GM12878 (cell line): ENCODE measurements around the gene TNFSF9. TPM values are rescaled to one million over a fixed set of nuclear protein-coding genes. Genes with fewer than 3 reads are reported as not detected.

Source experiments
- ATAC-seq: fragments of 200-7000 bp; cut with Tn5 transposase; 3 replicates; pipeline ENCODE4 v1.9.1; 2020; ENCODE audit warnings: mild to moderate bottlenecking, moderate library complexity
- BruUV-seq: library from RNA; stranded (reverse); fragments of 400-500 nt; replicated peaks from 2 replicates; lab custom pipeline; 2021; lab: Mats Ljungman, UMichigan
- CTCF ChIA-PET: fragments of 300-600 bp; sonication (Branson Sonifier 250); formaldehyde crosslinking; extraction: SDS; loops from one replicate; lab custom pipeline; 2021; ENCODE audit warnings: inconsistent platforms; lab: Yijun Ruan, JAX
- POLR2A ChIA-PET: fragments of 350-600 bp; formaldehyde crosslinking; extraction: SDS; loops from one replicate; lab custom pipeline; 2021; ENCODE audit warnings: inconsistent platforms; lab: Charles Lee
- RAD21 ChIA-PET: fragments of 300-600 bp; sonication (Branson Sonifier 250); formaldehyde crosslinking; loops from one replicate; lab custom pipeline; 2023; ENCODE audit warnings: antibody characterized with exemption; ENCODE audit not compliant: unreplicated experiment; lab: Charles Lee
- SMC1A ChIA-PET: fragments of 300-600 bp; sonication (Branson Sonifier 250); formaldehyde crosslinking; loops from one replicate; lab custom pipeline; 2023; ENCODE audit not compliant: unreplicated experiment, uncharacterized antibody; lab: Charles Lee
- DNase-seq: peaks from one replicate; pipeline ENCODE4 v3.0.0-alpha.2; 2011; ENCODE audit warnings: low read depth, low spot score
- FAIRE-seq: peaks from 3 replicates; lab custom pipeline; 2011; peaks lifted over from hg19 to GRCh38; lab: Jason Lieb, UNC
- H2AFZ ChIP-seq: 2 replicates; pipeline ENCODE4 v1.6.0; 2011; ENCODE audit warnings: low read depth, low read length, control low read depth; ENCODE audit not compliant: control insufficient read depth
- H3K27ac ChIP-seq: 2 replicates; pipeline ENCODE4 v1.5.1; 2011; ENCODE audit warnings: control low read depth; ENCODE audit not compliant: control insufficient read depth, insufficient read depth
- H3K27me3 ChIP-seq, 2 experiments: replicated peaks in 1 of 2; 2 replicates each; pipeline versions ENCODE4 v1.6.0 to v1.6.1; 2011; ENCODE audit warnings: low read length in 1 of 2; ENCODE audit not compliant: control insufficient read depth in 2 of 2, insufficient read depth in 2 of 2
- H3K36me3 ChIP-seq, 2 experiments: 2 replicates each; pipeline ENCODE4 v1.5.1; 2011; ENCODE audit warnings: low read length in 1 of 2; ENCODE audit not compliant: control insufficient read depth in 2 of 2, insufficient read depth in 2 of 2
- H3K4me1 ChIP-seq: 2 replicates; pipeline ENCODE4 v1.6.1; 2011; ENCODE audit warnings: mild to moderate bottlenecking, low read length, moderate library complexity, mixed read lengths; ENCODE audit not compliant: control insufficient read depth, insufficient read depth
- H3K4me2 ChIP-seq: 2 replicates; pipeline ENCODE4 v1.6.0; 2011; ENCODE audit warnings: control low read depth; ENCODE audit not compliant: control insufficient read depth, insufficient read depth
- H3K4me3 ChIP-seq: fragments of 200-600 bp; sonication (generic); 2 replicates; pipeline ENCODE4 v1.5.1; 2016
- H3K79me2 ChIP-seq: 2 replicates; pipeline ENCODE4 v1.6.0; 2011; ENCODE audit warnings: low read length; ENCODE audit not compliant: control insufficient read depth, insufficient read depth
- H3K9ac ChIP-seq: 2 replicates; pipeline ENCODE4 v1.8.0; 2011; ENCODE audit warnings: low read length, control low read depth, mixed read lengths; ENCODE audit not compliant: control insufficient read depth, insufficient read depth
- H3K9me3 ChIP-seq: replicated peaks from 3 replicates; pipeline ENCODE4 v1.5.1; 2011; ENCODE audit warnings: mild to moderate bottlenecking, low read length; ENCODE audit not compliant: control insufficient read depth, insufficient read depth
- H4K20me1 ChIP-seq: 2 replicates; pipeline ENCODE4 v1.6.0; 2011; ENCODE audit not compliant: control insufficient read depth, insufficient read depth
- JUND ChIP-seq: IDR thresholded peaks from 2 replicates; pipeline ENCODE4 v1.6.1; 2012; ENCODE audit warnings: low read depth, mild to moderate bottlenecking, low read length, improper control_type of control experiment, moderate library complexity
- MXI1 ChIP-seq: fragments of 150-350 bp; IDR thresholded peaks from 2 replicates; pipeline ENCODE4 v1.6.1; 2011; ENCODE audit warnings: low read depth, mild to moderate bottlenecking, inconsistent platforms, low read length, improper control_type of control experiment
- PAX8 ChIP-seq: fragments of 450-650 bp; IDR thresholded peaks from 2 replicates; pipeline ENCODE4 v1.6.1; 2017; ENCODE audit warnings: mild to moderate bottlenecking, moderate library complexity
- PML ChIP-seq: IDR thresholded peaks from 2 replicates; pipeline ENCODE4 v1.6.1; 2012; ENCODE audit warnings: low read length, inconsistent platforms
- POU2F2 ChIP-seq: IDR thresholded peaks from 3 replicates; pipeline ENCODE4 v1.6.1; 2011; ENCODE audit warnings: low read depth, mild to moderate bottlenecking, low read length, borderline replicate concordance
- TARDBP ChIP-seq: IDR thresholded peaks from 2 replicates; pipeline ENCODE4 v1.6.1; 2016; ENCODE audit warnings: borderline replicate concordance
- YBX1 ChIP-seq: fragments of 450-650 bp; IDR thresholded peaks from 2 replicates; pipeline ENCODE4 v1.6.1; 2016; ENCODE audit warnings: antibody characterized with exemption
- WGBS: methylation state at CpG from one replicate; pipeline ENCODE4 v1.1.6; 2016; ENCODE audit warnings: low lambda C conversion rate; ENCODE audit not compliant: insufficient replicate concordance, insufficient coverage; ENCODE audit errors: missing lambda C conversion rate; 5-methylcytosine and 5-hydroxymethylcytosine counted together
- in situ Hi-C: fragments of 300-500 bp; cut with MboI; formaldehyde crosslinking; loops from 9 replicates; pipeline ENCODE4 v1.14.3; 2018; ENCODE audit warnings: mixed read lengths
- intact Hi-C: fragments of 100-400 bp; cut with micrococcal nuclease; formaldehyde crosslinking; loops from one replicate; pipeline ENCODE4 v1.14.2; 2022; ENCODE audit not compliant: unreplicated experiment
- polyA plus RNA-seq, 11 experiments: library from polyadenylated mRNA; depleted of rRNA in 4 of 11; unstranded in 6 of 11; stranded (reverse) in 5 of 11; fragments of >200 nt; fragmentation: Nextera tagmentation in 4 of 11; fragmentation: Illumina TruSeq in 1 of 11; extraction: Ambion mirVana in 4 of 11; extraction: Trizol in 1 of 11; gene quantifications; 1 replicate in 1 of 11; 2 replicates in 10 of 11; pipeline versions ENCODE4 v1.2.1 to v1.2.3, GENCODE V29; 2011 to 2016; ENCODE audit warnings: inconsistent platforms in 2 of 11, missing spikeins in 2 of 11, low read depth in 1 of 11
- total RNA-seq, 4 experiments: library from RNA; depleted of rRNA in 3 of 4; stranded (reverse); fragments of >200 nt in 3 of 4; fragmentation: Illumina TruSeq in 1 of 4; extraction: Trizol in 1 of 4; gene quantifications; 2 replicates each; pipeline versions ENCODE4 v1.2.1 to v1.2.3, GENCODE V29; 2013 to 2021
- TF ChIP-seq, protein P1 (sequence below): fragments of 450-650 bp; IDR thresholded peaks from 2 replicates; pipeline ENCODE4 v1.6.1; 2016; ENCODE audit warnings: mild to moderate bottlenecking
- TF ChIP-seq, protein P2 (sequence below): fragments of 450-650 bp; conservative IDR thresholded peaks from 2 replicates; pipeline ENCODE4 v1.6.1; 2017; ENCODE audit warnings: mild to moderate bottlenecking, moderate library complexity
- TF ChIP-seq, protein P3 (sequence below): IDR thresholded peaks from 2 replicates; pipeline ENCODE4 v1.6.1; 2012; ENCODE audit warnings: low read depth, low read length, improper control_type of control experiment
- TF ChIP-seq, protein P4 (sequence below): fragments of 450-650 bp; formaldehyde crosslinking; IDR thresholded peaks from 2 replicates; pipeline ENCODE4 v1.4.0; 2022; ENCODE audit warnings: mild to moderate bottlenecking, moderate library complexity
- TF ChIP-seq, protein P5 (sequence below): fragments of 450-650 bp; IDR thresholded peaks from 2 replicates; pipeline ENCODE4 v1.6.1; 2017; ENCODE audit warnings: mild to moderate bottlenecking, moderate library complexity

The TNFSF9 gene
- total and polyA plus RNA-seq, 10 of the 15 experiments (the other 5 are each of a cell fraction or from before 2014, with no cell fraction given) = 6.2 to 75.3 (median 22.1) TPM

DNA sequence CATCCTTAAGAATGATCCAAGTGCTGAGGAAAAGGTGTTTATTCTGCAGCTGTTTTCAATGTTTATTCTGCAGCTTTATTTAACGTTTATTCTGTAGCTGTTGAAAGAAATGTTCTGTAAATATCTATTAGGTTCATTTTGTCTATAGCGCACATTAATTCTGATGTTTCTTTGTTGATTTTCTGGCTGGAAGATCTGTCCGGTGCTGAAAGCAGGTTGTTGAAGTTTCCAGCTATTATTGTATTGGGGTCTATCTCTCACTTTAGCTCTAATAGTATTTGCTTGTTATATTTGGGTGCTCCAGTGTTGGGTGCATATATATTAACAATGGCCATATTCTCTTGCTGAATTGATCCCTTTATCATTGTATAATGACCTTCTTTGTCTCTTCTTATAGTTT lies 39.9 kb downstream of the TNFSF9 start:
- no peaks in the 10 kb centered on the region for H3K79me2 ChIP-seq
- FAIRE-seq = no peak
- DNase-seq = no peak
- peaks cover 8% of the 10 kb centered on the region; the same call in 2 of the 3 replicates for H3K9me3 ChIP-seq
- SMC1A ChIA-PET = interaction anchor here (0.7 to 3.7 kb wide), 6 partner anchors 9 to 60 kb away, joined by 3 to 14 read pairs (median 4); no protein-coding TSS in a partner anchor
- no peak overlapping the region for H2AFZ ChIP-seq
- intact Hi-C loops (no loop called here), in situ Hi-C loops (no loop called here)
- peaks cover 3% of the 10 kb centered on the region for H3K4me1 ChIP-seq
- H3K4me3 ChIP-seq = no peak overlapping the region
- no peaks in the 10 kb centered on the region for H3K27me3 ChIP-seq
- WGBS = 78% methylated on average over 3 of the region's 3 CpGs
- POLR2A ChIA-PET = interaction anchor here (0.7 to 1.2 kb wide), 3 partner anchors 9 to 30 kb away, joined by 4 to 5 read pairs (median 4); no protein-coding TSS in a partner anchor
- ATAC-seq = no peak
- BruUV-seq = no TSS peak
- H3K36me3 ChIP-seq = no peaks in the 10 kb centered on the region
- RAD21 ChIA-PET = interaction anchor here (0.7 to 1.7 kb wide), 2 partner anchors 30 to 40 kb away, joined by 3 read pairs; partner anchors contain the start of gene TNFSF9
- no peak overlapping the region for H3K9ac ChIP-seq
- H3K27ac ChIP-seq = no peak overlapping the region
- H3K4me2 ChIP-seq = no peak overlapping the region
- H4K20me1 ChIP-seq = no peaks in the 10 kb centered on the region
- CTCF ChIA-PET = interaction anchor here (1.1 to 1.6 kb wide), 4 partner anchors 8 to 53 kb away, joined by 3 to 6 read pairs (median 4); no protein-coding TSS in a partner anchor
- TF ChIP-seq, protein P1, sequence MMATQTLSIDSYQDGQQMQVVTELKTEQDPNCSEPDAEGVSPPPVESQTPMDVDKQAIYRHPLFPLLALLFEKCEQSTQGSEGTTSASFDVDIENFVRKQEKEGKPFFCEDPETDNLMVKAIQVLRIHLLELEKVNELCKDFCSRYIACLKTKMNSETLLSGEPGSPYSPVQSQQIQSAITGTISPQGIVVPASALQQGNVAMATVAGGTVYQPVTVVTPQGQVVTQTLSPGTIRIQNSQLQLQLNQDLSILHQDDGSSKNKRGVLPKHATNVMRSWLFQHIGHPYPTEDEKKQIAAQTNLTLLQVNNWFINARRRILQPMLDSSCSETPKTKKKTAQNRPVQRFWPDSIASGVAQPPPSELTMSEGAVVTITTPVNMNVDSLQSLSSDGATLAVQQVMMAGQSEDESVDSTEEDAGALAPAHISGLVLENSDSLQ = no peak
- TF ChIP-seq TARDBP (no peak), POU2F2 (no peak), YBX1 (no peak), PAX8 (no peak), MXI1 (no peak), JUND (no peak), PML (no peak)
- TF ChIP-seq, protein P2, sequence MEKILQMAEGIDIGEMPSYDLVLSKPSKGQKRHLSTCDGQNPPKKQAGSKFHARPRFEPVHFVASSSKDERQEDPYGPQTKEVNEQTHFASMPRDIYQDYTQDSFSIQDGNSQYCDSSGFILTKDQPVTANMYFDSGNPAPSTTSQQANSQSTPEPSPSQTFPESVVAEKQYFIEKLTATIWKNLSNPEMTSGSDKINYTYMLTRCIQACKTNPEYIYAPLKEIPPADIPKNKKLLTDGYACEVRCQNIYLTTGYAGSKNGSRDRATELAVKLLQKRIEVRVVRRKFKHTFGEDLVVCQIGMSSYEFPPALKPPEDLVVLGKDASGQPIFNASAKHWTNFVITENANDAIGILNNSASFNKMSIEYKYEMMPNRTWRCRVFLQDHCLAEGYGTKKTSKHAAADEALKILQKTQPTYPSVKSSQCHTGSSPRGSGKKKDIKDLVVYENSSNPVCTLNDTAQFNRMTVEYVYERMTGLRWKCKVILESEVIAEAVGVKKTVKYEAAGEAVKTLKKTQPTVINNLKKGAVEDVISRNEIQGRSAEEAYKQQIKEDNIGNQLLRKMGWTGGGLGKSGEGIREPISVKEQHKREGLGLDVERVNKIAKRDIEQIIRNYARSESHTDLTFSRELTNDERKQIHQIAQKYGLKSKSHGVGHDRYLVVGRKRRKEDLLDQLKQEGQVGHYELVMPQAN = no peak
- TF ChIP-seq, protein P3, sequence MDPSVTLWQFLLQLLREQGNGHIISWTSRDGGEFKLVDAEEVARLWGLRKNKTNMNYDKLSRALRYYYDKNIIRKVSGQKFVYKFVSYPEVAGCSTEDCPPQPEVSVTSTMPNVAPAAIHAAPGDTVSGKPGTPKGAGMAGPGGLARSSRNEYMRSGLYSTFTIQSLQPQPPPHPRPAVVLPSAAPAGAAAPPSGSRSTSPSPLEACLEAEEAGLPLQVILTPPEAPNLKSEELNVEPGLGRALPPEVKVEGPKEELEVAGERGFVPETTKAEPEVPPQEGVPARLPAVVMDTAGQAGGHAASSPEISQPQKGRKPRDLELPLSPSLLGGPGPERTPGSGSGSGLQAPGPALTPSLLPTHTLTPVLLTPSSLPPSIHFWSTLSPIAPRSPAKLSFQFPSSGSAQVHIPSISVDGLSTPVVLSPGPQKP = no peak
- TF ChIP-seq, protein P4, sequence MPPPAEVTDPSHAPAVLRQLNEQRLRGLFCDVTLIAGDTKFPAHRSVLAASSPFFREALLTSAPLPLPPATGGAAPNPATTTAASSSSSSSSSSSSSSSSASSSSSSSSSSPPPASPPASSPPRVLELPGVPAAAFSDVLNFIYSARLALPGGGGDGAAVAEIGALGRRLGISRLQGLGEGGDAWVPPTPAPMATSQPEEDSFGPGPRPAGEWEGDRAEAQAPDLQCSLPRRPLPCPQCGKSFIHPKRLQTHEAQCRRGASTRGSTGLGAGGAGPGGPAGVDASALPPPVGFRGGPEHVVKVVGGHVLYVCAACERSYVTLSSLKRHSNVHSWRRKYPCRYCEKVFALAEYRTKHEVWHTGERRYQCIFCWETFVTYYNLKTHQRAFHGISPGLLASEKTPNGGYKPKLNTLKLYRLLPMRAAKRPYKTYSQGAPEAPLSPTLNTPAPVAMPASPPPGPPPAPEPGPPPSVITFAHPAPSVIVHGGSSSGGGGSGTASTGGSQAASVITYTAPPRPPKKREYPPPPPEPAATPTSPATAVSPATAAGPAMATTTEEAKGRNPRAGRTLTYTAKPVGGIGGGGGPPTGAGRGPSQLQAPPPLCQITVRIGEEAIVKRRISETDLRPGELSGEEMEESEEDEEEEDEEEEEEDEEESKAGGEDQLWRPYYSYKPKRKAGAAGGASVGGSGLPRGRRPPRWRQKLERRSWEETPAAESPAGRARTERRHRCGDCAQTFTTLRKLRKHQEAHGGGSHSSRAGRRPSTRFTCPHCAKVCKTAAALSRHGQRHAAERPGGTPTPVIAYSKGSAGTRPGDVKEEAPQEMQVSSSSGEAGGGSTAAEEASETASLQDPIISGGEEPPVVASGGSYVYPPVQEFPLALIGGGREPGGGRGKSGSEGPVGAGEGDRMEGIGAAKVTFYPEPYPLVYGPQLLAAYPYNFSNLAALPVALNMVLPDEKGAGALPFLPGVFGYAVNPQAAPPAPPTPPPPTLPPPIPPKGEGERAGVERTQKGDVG = no peak
- TF ChIP-seq, protein P5, sequence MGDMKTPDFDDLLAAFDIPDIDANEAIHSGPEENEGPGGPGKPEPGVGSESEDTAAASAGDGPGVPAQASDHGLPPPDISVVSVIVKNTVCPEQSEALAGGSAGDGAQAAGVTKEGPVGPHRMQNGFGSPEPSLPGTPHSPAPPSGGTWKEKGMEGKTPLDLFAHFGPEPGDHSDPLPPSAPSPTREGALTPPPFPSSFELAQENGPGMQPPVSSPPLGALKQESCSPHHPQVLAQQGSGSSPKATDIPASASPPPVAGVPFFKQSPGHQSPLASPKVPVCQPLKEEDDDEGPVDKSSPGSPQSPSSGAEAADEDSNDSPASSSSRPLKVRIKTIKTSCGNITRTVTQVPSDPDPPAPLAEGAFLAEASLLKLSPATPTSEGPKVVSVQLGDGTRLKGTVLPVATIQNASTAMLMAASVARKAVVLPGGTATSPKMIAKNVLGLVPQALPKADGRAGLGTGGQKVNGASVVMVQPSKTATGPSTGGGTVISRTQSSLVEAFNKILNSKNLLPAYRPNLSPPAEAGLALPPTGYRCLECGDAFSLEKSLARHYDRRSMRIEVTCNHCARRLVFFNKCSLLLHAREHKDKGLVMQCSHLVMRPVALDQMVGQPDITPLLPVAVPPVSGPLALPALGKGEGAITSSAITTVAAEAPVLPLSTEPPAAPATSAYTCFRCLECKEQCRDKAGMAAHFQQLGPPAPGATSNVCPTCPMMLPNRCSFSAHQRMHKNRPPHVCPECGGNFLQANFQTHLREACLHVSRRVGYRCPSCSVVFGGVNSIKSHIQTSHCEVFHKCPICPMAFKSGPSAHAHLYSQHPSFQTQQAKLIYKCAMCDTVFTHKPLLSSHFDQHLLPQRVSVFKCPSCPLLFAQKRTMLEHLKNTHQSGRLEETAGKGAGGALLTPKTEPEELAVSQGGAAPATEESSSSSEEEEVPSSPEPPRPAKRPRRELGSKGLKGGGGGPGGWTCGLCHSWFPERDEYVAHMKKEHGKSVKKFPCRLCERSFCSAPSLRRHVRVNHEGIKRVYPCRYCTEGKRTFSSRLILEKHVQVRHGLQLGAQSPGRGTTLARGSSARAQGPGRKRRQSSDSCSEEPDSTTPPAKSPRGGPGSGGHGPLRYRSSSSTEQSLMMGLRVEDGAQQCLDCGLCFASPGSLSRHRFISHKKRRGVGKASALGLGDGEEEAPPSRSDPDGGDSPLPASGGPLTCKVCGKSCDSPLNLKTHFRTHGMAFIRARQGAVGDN = no peak
